Kidney tubule cell (primary cell): ENCODE measurements around the gene GAGE12C.
"Not testable (repeated sequence)": the region's sequence is repeated elsewhere in the genome, so short reads cannot be mapped to it uniquely, and the experiment has no call there.

ENCODE experiments used
- DNase-seq: peaks from one replicate; pipeline ENCODE4 v3.0.0-alpha.2; 2018; ENCODE audit warnings: low spot score

The GAGE12C gene

GRCh38 chrX:49531877-49532276 is at the start of gene GAGE12C:
Gene GAGE12C (plus strand): TSS chrX:49532177. CDS start chrX:49533332, 1,155 bp downstream.
- not testable (repeated sequence) for DNase-seq

- not testable (repeated sequence) for DNase-seq
These were observed 9.5 kb downstream of the GAGE12C start, which contains the start of gene GAGE12D for GRCh38 chrX:49541433-49541832. Gene GAGE12D (plus strand): TSS chrX:49541733. CDS start chrX:49542888, 1,155 bp downstream.

GRCh38 chrX:49550989-49551388 is 19.0 kb downstream of the GAGE12C start, which contains the start of gene GAGE12E:
Gene GAGE12E (plus strand): TSS chrX:49551289. CDS start chrX:49552444, 1,155 bp downstream.
- DNase-seq, result not testable (repeated sequence)

- not testable (repeated sequence) for DNase-seq
These were observed 28.6 kb downstream of the GAGE12C start, which contains the start of gene GAGE12F for GRCh38 chrX:49560542-49560941. Gene GAGE12F (plus strand): TSS chrX:49560842. CDS start chrX:49561997, 1,155 bp downstream.

GRCh38 chrX:49568728-49569127 is 36.8 kb downstream of the GAGE12C start:
- DNase-seq, result not testable (repeated sequence)

- DNase-seq, result not testable (repeated sequence)
These were observed 37.2 kb downstream of the GAGE12C start for GRCh38 chrX:49569152-49569551.

- DNase-seq, result not testable (repeated sequence)
These were observed 38.1 kb downstream of the GAGE12C start, which contains the start of gene GAGE12G for GRCh38 chrX:49570100-49570499. Gene GAGE12G (plus strand): TSS chrX:49570400. CDS start chrX:49571555, 1,155 bp downstream.

- DNase-seq, result not testable (repeated sequence)
These were observed 47.7 kb downstream of the GAGE12C start, which contains the start of gene GAGE12H for GRCh38 chrX:49579649-49580048. Gene GAGE12H (plus strand): TSS chrX:49579949. CDS start chrX:49581104, 1,155 bp downstream.
